Gastroesophageal sphincter (tissue), 4 donors: ENCODE measurements around the gene KRT32. TPM values are rescaled to one million over a fixed set of nuclear protein-coding genes. Genes with fewer than 3 reads are reported as not detected.

Experiments
- ATAC-seq: fragments of 150-250 bp; one replicate; pipeline ENCODE4 v1.9.1; 2016; ENCODE audit warnings: mild to moderate bottlenecking, moderate library complexity
- H3K27ac ChIP-seq, 4 donors: fragments of 200-600 bp; sonication (generic) in 3 of 4; 1 replicate in 3 of 4; 2 replicates in 1 of 4; pipeline ENCODE4 v1.5.1; 2016 to 2019
- H3K27me3 ChIP-seq: fragments of 200-600 bp; sonication (generic); one replicate; pipeline ENCODE4 v1.5.1; 2019
- H3K36me3 ChIP-seq, 2 donors: fragments of 200-600 bp; sonication (generic); one replicate each; pipeline ENCODE4 v1.5.1; 2019; ENCODE audit warnings: control low read depth in 1 of 2
- H3K4me1 ChIP-seq, 3 donors: fragments of 200-600 bp; sonication (generic); 1 replicate in 2 of 3; 2 replicates in 1 of 3; pipeline ENCODE4 v1.5.1; 2016 to 2019; ENCODE audit warnings: control low read depth in 2 of 3
- H3K4me3 ChIP-seq, 2 donors: fragments of 200-600 bp; sonication (generic); one replicate each; pipeline ENCODE4 v1.5.1; 2019; ENCODE audit warnings: mild to moderate bottlenecking in 1 of 2, moderate library complexity in 1 of 2
- H3K9me3 ChIP-seq, 3 donors: fragments of 200-600 bp; sonication (generic); one replicate each; pipeline ENCODE4 v1.5.1; 2017 to 2019; ENCODE audit warnings: control low read depth in 2 of 3
- EP300 ChIP-seq: sonication (generic); formaldehyde crosslinking; IDR thresholded peaks from one replicate; pipeline ENCODE4 v1.6.1; 2017; ENCODE audit warnings: antibody characterized with exemption, mild to moderate bottlenecking
- POLR2A ChIP-seq, 2 donors: fragments of 450-650 bp; IDR thresholded peaks; one replicate each; pipeline ENCODE4 v1.6.1; 2017; ENCODE audit warnings: antibody characterized with exemption in 2 of 2, mild to moderate bottlenecking in 2 of 2, moderate library complexity in 1 of 2
- POLR2AphosphoS5 ChIP-seq: sonication (generic); formaldehyde crosslinking; IDR thresholded peaks from one replicate; pipeline ENCODE4 v1.6.1; 2017; ENCODE audit warnings: antibody characterized with exemption
- WGBS, 2 donors: methylation state at CpG; one replicate each; pipeline ENCODE4 v1.1.5; 2018; ENCODE audit warnings: low coverage in 1 of 2; 5-methylcytosine and 5-hydroxymethylcytosine counted together
- total RNA-seq, 4 donors: library from RNA; depleted of rRNA; stranded (reverse); fragments of >200 nt; gene quantifications; one replicate each; pipeline ENCODE4 v1.1.0, GENCODE V29; 2016
- TF ChIP-seq, protein P1 (sequence below), 4 experiments: fragments of 200-600 bp in 2 of 4; fragments of 450-650 bp in 2 of 4; sonication (generic) in 1 of 4; IDR thresholded peaks; one replicate each; pipeline ENCODE4 v1.5.1; 2017 to 2019; ENCODE audit warnings: antibody characterized with exemption in 4 of 4, mild to moderate bottlenecking in 2 of 4, moderate library complexity in 2 of 4

KRT32 gene
- total RNA-seq, 4 donors from 2014 or later, result 0.13 TPM; not detected in 3

DNA sequence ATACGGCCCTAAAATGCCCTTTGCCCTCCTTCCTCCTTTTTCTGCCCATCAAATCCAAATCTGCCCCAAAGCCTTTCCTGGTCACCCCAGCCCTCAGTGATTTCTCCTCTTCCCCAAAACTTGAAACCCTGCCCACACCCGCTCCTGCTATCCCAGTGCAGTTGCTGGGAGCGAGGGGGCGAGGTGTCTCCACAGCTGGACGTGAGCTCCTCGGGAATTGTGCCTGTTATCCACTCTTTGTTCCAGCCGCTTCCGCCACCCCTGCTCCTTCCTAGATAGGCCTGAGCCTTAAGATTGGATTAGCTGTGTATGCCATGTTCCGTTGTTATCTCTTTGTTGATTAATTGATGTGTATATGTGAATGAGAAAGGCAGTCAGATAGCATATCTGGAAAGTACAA, 16.3 kb upstream of the KRT32 start:
- Histone ChIP-seq H3K4me3 (no peak overlapping the region), H3K36me3 (no peaks in the 10 kb centered on the region), H3K27me3 (no peaks in the 10 kb centered on the region), H3K27ac (no peak overlapping the region), H3K9me3 (no peaks in the 10 kb centered on the region), H3K4me1 (no peaks in the 10 kb centered on the region)
- TF ChIP-seq, protein P1, sequence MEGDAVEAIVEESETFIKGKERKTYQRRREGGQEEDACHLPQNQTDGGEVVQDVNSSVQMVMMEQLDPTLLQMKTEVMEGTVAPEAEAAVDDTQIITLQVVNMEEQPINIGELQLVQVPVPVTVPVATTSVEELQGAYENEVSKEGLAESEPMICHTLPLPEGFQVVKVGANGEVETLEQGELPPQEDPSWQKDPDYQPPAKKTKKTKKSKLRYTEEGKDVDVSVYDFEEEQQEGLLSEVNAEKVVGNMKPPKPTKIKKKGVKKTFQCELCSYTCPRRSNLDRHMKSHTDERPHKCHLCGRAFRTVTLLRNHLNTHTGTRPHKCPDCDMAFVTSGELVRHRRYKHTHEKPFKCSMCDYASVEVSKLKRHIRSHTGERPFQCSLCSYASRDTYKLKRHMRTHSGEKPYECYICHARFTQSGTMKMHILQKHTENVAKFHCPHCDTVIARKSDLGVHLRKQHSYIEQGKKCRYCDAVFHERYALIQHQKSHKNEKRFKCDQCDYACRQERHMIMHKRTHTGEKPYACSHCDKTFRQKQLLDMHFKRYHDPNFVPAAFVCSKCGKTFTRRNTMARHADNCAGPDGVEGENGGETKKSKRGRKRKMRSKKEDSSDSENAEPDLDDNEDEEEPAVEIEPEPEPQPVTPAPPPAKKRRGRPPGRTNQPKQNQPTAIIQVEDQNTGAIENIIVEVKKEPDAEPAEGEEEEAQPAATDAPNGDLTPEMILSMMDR (IDR thresholded peaks at IDR 0.05), result no peak
- TF ChIP-seq POLR2A (IDR thresholded peaks at IDR 0.05) (no peak), POLR2AphosphoS5 (no peak), EP300 (no peak)
- ATAC-seq, result no peak
- 64 to 91% methylated on average over 4 to 9 of the region's 9 CpGs for WGBS, 2 donors

DNA sequence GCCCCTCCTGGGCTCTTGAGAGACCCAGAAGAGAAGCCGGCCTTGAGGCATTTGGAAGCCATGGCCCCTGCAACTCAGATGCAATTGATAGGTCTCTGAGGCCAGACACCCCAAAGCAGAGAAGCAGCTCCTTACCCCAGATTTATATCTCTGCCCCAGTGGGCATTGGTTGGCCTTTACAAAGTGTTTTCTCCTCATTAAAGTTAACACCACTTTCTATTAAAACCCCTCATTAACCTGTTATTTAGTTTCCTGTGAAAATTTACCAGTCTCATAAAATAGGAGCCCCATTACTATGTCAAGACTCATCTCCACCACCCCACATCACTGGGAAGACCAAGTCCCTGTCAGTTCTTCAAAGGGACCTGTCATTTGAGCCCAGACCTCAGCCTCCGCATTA, 13.8 kb upstream of the KRT32 start, which contains the start of gene KRT35:
TSS of gene KRT35 (minus strand) at position 116 of the 400 bp plus-strand sequence. CDS start at position 62, 54 bp downstream.
- no peak for ATAC-seq
- no peaks in the 10 kb centered on the region for H3K9me3 ChIP-seq
- TF ChIP-seq EP300, result no peak
- TF ChIP-seq POLR2A (IDR thresholded peaks at IDR 0.05), result no peak
- TF ChIP-seq, protein P1 (IDR thresholded peaks at IDR 0.05), result no peak
- no peak for TF ChIP-seq POLR2AphosphoS5
- H3K36me3 ChIP-seq, result no peaks in the 10 kb centered on the region
- H3K4me1 ChIP-seq, result no peaks in the 10 kb centered on the region
- H3K4me3 ChIP-seq, result no peak within 1 kb of the TSS
- 71 to 100% methylated on average over 1 of the region's 2 CpGs for WGBS, 2 donors
- H3K27ac ChIP-seq, result no peak within 1 kb of the TSS
- H3K27me3 ChIP-seq, result no peaks in the 10 kb centered on the region

DNA sequence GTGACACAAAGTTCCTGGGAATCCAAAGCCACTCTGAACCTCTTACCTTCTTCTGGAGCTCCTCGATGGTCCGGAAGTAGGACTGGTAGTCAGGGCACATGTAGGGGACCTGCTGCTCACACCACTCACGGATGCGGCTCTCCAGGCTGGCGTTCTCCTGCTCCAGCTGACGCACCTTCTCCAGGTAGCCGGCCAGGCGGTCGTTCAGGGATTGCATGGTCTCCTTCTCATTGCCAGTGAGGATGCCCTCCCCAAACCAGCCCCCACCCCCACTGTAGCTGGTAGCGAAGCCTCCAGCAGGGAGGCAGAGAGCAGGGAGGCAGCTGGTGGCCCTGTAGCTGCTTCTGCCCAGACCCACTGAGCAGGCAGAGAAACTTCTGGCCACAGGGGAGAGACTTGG, 13.4 kb upstream of the KRT32 start:
- 100% methylated on average over 5 of the region's 10 CpGs; no CpG with 5 or more reads in 1 of the 2 donors for WGBS, 2 donors
- no peak overlapping the region for H3K27ac ChIP-seq
- no peak for ATAC-seq
- H3K36me3 ChIP-seq, result no peaks in the 10 kb centered on the region
- TF ChIP-seq EP300 (no peak), POLR2A (IDR thresholded peaks at IDR 0.05) (no peak), POLR2AphosphoS5 (no peak)
- TF ChIP-seq, protein P1 (IDR thresholded peaks at IDR 0.05), result no peak
- H3K4me1 ChIP-seq, result no peaks in the 10 kb centered on the region
- H3K4me3 ChIP-seq, result no peak overlapping the region
- H3K9me3 ChIP-seq, result no peaks in the 10 kb centered on the region
- H3K27me3 ChIP-seq, result no peaks in the 10 kb centered on the region

DNA sequence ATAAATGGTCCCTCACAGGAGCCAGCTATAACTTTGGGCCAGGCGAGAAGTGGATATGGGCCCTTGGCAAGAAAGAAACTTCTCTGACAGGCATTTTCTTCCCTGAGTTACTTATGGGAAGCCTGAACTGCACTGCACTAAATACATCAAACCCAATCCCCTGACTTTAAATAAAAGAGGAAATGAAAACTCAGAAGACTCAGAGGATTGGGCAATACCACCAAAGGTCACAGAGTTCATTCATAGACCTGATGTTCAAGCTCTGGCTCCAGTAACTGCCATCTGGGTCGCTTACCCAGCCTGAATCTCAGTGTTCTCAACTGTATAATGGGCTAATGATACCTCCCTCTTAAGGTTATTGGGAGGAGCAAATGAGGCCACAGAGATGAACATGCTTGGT, 12.9 kb upstream of the KRT32 start:
- Histone ChIP-seq H3K27me3 (no peaks in the 10 kb centered on the region), H3K36me3 (no peaks in the 10 kb centered on the region), H3K4me1 (no peaks in the 10 kb centered on the region), H3K27ac (no peak overlapping the region), H3K4me3 (no peak overlapping the region), H3K9me3 (no peaks in the 10 kb centered on the region)
- ATAC-seq, result no peak
- WGBS, 2 donors, result 71 to 100% methylated on average over 1 of the region's 2 CpGs
- TF ChIP-seq POLR2A (IDR thresholded peaks at IDR 0.05), result no peak
- TF ChIP-seq, protein P1 (IDR thresholded peaks at IDR 0.05), result no peak
- no peak for TF ChIP-seq POLR2AphosphoS5
- no peak for TF ChIP-seq EP300

DNA sequence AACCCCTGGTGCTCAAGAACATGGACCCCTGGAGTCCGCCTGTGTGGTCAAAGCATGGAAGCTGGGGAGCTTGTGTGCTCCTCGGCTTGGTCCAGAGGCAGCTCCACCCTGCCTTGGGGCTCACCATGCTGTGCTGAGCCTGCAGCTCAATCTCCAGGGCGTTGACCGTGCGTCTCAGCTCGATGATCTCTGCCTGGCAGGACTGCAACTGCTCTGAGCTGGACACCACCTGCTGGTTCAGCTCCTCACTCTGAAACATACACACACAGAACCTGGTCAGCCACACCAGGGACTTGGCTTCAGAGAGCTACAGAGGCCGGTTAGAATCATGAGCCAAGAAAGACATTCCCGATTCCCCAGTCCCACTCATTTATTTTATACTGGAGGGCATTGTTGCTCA, 11.1 kb upstream of the KRT32 start:
- 33% methylated on average over 1 of the region's 8 CpGs; no CpG with 5 or more reads in 1 of the 2 donors for WGBS, 2 donors
- Histone ChIP-seq H3K4me3 (no peak overlapping the region), H3K27ac (no peak overlapping the region), H3K4me1 (no peaks in the 10 kb centered on the region), H3K36me3 (no peaks in the 10 kb centered on the region), H3K9me3 (no peaks in the 10 kb centered on the region), H3K27me3 (no peaks in the 10 kb centered on the region)
- no peak for ATAC-seq
- no peak for TF ChIP-seq EP300
- TF ChIP-seq POLR2A (IDR thresholded peaks at IDR 0.05), result no peak
- TF ChIP-seq POLR2AphosphoS5, result no peak
- TF ChIP-seq, protein P1 (IDR thresholded peaks at IDR 0.05), result no peak
